ENCODE data around the gene IL20. TPM values are rescaled to one million over a fixed set of nuclear protein-coding genes. Genes with fewer than 3 reads are reported as not detected.

IL20 gene
- polyA plus RNA-seq, 1 donor from 2014 or later = not detected

DNA sequence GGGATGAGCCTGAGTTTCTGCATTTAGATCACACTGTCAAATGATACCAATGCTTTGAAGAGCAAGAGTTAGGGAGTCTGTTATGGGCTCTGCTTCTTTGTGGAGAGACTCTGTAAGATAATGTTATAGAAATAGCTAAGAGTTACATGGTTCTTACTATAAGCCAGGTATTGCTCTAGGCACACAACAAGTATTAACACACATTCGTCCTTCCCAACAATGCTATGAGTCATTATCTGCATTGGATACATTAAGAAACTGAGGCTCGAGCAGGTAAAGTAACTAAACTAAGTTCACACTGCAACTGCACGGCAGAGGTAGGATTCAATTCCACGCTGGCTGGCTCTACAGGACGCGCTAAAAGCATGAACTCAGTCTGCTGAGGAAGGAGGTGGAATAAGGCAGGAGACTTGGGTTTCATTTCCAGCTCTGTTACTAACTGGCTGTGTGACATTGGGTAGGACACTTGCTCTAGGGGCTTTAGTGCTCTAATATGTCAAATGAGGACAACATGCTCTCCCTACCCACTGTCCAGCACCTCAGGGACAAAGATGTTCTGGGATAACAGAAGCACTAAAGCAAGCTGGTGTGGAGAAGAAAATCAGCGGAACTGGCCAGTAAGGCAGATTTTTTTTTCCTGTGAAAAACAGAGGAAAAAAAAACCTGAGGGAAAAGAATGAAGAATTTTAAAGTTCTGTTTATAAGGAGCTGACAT lies 23.7 kb upstream of the IL20 start:
- Histone ChIP-seq H2AFZ (ENCODE audit: low read depth, low read length) (no peak overlapping the region), H3K4me3 (ENCODE audit: low read length) (no peak overlapping the region), H3F3A (ENCODE audit: insufficient read depth, low read length, poor library complexity, severe bottlenecking) (no peaks in the 10 kb centered on the region), H3K9me3 (ENCODE audit: low read length) (no peaks in the 10 kb centered on the region), H3K79me2 (replicated peaks; ENCODE audit: insufficient read depth, low read length) (no peaks in the 10 kb centered on the region), H3K27me3 (ENCODE audit: insufficient read depth, low read depth, low read length) (no peaks in the 10 kb centered on the region), H3K9me2 (ENCODE audit: insufficient read depth, low read length) (no peaks in the 10 kb centered on the region), H3K9ac (ENCODE audit: low read length) (no peak overlapping the region), H3K36me3 (ENCODE audit: insufficient read depth, low read length) (no peaks in the 10 kb centered on the region), H3K4me2 (ENCODE audit: low read length) (no peak overlapping the region), H4K20me1 (ENCODE audit: insufficient read depth) (no peaks in the 10 kb centered on the region), H3K27ac (ENCODE audit: low read length) (no peak overlapping the region)
- no peak for TF ChIP-seq EP300 (conservative IDR thresholded peaks at IDR 0.05; ENCODE audit: poor library complexity, severe bottlenecking)
- TF ChIP-seq RAD21 (conservative IDR thresholded peaks at IDR 0.05) = no peak
- TF ChIP-seq MXI1 (conservative IDR thresholded peaks at IDR 0.05; ENCODE audit: poor library complexity, severe bottlenecking) = no peak
- no peak for TF ChIP-seq EZH2 (IDR thresholded peaks at IDR 0.05; ENCODE audit: borderline replicate concordance, insufficient read depth, low read length, poor library complexity, severe bottlenecking)
- TF ChIP-seq CTCF (IDR thresholded peaks at IDR 0.05; ENCODE audit: poor library complexity, severe bottlenecking) = no peak
- TF ChIP-seq SMC3 (conservative IDR thresholded peaks at IDR 0.05; ENCODE audit: poor library complexity) = no peak
- TF ChIP-seq REST (IDR thresholded peaks at IDR 0.05; ENCODE audit: borderline replicate concordance) = no peak
- TF ChIP-seq TAF1 (IDR thresholded peaks at IDR 0.05; ENCODE audit: low read depth) = no peak
- no peak for TF ChIP-seq POLR2AphosphoS5 (IDR thresholded peaks at IDR 0.05)

DNA sequence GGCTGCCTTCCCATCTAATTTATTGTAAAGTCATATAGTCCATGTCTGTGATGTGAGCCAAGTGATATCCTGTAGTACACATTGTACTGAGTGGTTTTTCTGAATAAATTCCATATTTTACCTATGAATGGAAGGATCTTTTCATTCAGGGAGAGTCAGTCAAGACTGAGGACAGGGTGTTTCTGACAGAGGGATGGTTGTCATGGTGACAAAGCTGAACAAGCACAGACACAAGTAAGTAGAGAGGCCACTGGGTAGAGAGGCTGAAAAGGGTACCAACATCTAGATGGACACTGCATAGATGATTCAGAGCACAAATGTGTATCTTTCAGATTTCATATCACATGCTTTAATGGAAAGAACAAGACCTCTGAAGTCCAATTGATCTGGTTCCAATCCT lies 22.6 kb upstream of the IL20 start:
- H3K4me2 ChIP-seq (ENCODE audit: low read length) = no peak overlapping the region
- no peaks in the 10 kb centered on the region for H3K36me3 ChIP-seq (ENCODE audit: insufficient read depth, low read length)
- TF ChIP-seq RAD21 (conservative IDR thresholded peaks at IDR 0.05) (no peak), EZH2 (IDR thresholded peaks at IDR 0.05; ENCODE audit: borderline replicate concordance, insufficient read depth, low read length, poor library complexity, severe bottlenecking) (no peak), EP300 (conservative IDR thresholded peaks at IDR 0.05; ENCODE audit: poor library complexity, severe bottlenecking) (no peak), REST (IDR thresholded peaks at IDR 0.05; ENCODE audit: borderline replicate concordance) (no peak), SMC3 (conservative IDR thresholded peaks at IDR 0.05; ENCODE audit: poor library complexity) (no peak), CTCF (IDR thresholded peaks at IDR 0.05; ENCODE audit: poor library complexity, severe bottlenecking) (no peak), TAF1 (IDR thresholded peaks at IDR 0.05; ENCODE audit: low read depth) (no peak), POLR2AphosphoS5 (IDR thresholded peaks at IDR 0.05) (no peak), MXI1 (conservative IDR thresholded peaks at IDR 0.05; ENCODE audit: poor library complexity, severe bottlenecking) (no peak)
- H3F3A ChIP-seq (ENCODE audit: insufficient read depth, low read length, poor library complexity, severe bottlenecking) = no peaks in the 10 kb centered on the region
- no peaks in the 10 kb centered on the region for H4K20me1 ChIP-seq (ENCODE audit: insufficient read depth)
- H3K79me2 ChIP-seq (replicated peaks; ENCODE audit: insufficient read depth, low read length) = no peaks in the 10 kb centered on the region
- H3K9ac ChIP-seq (ENCODE audit: low read length) = no peak overlapping the region
- H3K27me3 ChIP-seq (ENCODE audit: insufficient read depth, low read depth, low read length) = no peaks in the 10 kb centered on the region
- H3K27ac ChIP-seq (ENCODE audit: low read length) = no peak overlapping the region
- no peak overlapping the region for H3K4me3 ChIP-seq (ENCODE audit: low read length)
- H3K9me3 ChIP-seq (ENCODE audit: low read length) = no peaks in the 10 kb centered on the region
- peak overlapping the region; percentile 6 for H2AFZ ChIP-seq (ENCODE audit: low read depth, low read length)
- H3K9me2 ChIP-seq (ENCODE audit: insufficient read depth, low read length) = no peaks in the 10 kb centered on the region
